ENCODE measurements around the gene PPP5C.
"Not testable (repeated sequence)": the region's sequence is repeated elsewhere in the genome, so short reads cannot be mapped to it uniquely, and the experiment has no call there.

The PPP5C gene

GRCh38 chr19:46411088-46411924 is 64.4 kb downstream of the PPP5C start:
- no peak for DNase-seq

GRCh38 chr19:46411925-46412649 is 65.2 kb downstream of the PPP5C start:
- no peak for DNase-seq

GRCh38 chr19:46412650-46413261 is 65.9 kb downstream of the PPP5C start:
- DNase-seq: no peak

- DNase-seq: no peak
These were observed 66.6 kb downstream of the PPP5C start, which contains the start of gene CCDC8 for GRCh38 chr19:46413262-46414031. Gene CCDC8 (minus strand): TSS chr19:46413564. CDS start chr19:46412810, 754 bp downstream.

GRCh38 chr19:46414899-46415298 is 68.0 kb downstream of the PPP5C start:
- not testable (repeated sequence) for DNase-seq

DNA sequence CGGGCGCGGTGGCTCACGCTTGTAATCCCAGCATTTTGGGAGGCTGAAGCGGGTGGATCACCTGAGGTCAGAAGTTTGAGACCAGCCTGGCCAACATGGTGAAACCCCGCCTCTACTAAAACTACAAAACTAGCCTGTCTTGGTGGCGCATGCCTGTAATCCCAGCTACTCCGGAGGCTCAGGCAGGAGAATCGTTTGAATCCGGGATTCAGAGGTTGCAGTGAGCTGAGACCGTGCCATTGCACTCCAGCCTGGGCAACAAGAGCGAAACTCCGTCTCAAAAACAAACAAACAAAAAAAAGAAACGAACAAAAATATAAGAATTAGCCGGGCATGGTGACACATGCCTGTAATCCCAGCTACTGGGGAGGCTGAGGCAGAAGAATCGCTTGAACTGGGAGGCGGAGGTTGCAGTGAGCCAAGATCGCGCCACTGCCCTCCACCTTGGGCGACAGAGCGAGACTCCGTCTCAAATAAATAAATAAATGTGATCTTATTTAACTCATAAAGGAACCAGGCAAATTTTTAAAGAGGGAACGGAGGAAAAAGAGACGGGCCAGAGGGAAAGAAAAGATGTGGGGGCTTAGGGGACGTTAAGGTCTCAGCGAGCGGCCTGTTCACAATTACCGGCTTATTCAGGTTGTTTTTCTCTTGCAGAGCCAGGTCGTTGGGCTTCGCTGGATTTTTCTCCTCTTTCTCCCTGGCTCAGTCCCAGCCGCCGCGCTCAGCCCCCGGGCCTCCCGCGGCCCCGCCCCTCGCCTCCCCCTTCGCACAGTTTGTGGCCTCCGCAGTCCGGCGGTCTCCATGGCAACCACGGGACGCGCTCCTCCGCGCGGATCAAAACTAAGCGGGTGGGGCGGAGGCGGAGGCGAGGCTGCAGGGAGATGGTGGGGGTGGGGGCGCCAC is 69.2 kb downstream of the PPP5C start:
- DNase-seq: not testable (repeated sequence)

- no peak for DNase-seq
These were observed 73.2 kb downstream of the PPP5C start for GRCh38 chr19:46420056-46420455.

- no peak for DNase-seq
These were observed 75.5 kb downstream of the PPP5C start for GRCh38 chr19:46422344-46422743.

GRCh38 chr19:46423188-46423587 is 76.3 kb downstream of the PPP5C start:
- DNase-seq: no peak

- no peak for DNase-seq
These were observed 79.2 kb downstream of the PPP5C start for GRCh38 chr19:46426035-46426505.

- no peak for DNase-seq
These were observed 79.7 kb downstream of the PPP5C start for GRCh38 chr19:46426506-46427162.

DNA sequence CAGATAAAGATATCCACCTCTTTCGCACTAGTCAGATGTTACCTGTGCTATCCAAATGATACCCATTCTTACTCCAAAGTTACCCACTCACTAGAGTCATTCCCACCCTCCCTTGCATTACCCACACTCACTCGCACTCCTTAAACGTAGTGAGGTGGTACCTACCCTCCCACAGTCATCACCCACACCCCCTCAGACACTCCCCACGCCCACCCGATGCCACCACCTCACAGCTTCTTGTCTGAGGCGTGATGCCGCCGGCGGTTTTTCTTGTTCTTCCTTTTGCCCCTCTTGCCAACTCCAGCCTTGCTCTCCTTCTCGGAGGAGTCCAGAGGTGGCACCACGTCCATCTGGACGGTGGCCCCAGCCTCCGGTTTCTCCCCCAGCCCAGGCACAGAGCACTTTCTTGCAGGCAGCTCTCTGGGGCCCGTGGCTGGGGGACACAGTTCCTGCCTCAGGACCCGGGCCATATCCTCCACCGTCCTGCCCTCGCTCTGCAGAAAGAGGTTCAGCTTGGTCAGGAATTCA is 80.7 kb downstream of the PPP5C start:
- no peak for DNase-seq

GRCh38 chr19:46428239-46429135 is 81.6 kb downstream of the PPP5C start, which contains the start of gene PNMA8C:
Gene PNMA8C (minus strand): TSS chr19:46428936. CDS start chr19:46428359, 577 bp downstream.
- peak in 1 of 2 experiments; percentile 9 for DNase-seq

DNA sequence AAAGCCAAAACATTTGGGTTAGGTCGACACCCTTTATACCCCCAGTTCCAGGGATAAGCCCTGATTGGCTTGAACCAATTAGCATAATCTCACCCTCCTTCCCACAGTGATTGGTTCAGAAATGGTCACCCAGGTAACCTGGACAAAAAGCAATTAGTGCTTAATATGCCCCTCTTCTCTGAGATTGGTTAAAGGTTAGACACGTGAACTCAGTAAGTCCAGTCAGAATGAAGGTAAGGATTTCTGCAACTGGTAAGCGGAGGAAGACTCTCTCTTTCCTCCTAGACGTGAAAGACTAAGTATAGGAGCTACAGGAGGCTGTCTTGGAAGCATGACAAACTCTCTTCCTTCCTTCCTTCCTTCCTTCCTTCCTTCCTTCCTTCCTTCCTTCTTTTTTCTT is 83.1 kb downstream of the PPP5C start:
- no peak for DNase-seq

DNA sequence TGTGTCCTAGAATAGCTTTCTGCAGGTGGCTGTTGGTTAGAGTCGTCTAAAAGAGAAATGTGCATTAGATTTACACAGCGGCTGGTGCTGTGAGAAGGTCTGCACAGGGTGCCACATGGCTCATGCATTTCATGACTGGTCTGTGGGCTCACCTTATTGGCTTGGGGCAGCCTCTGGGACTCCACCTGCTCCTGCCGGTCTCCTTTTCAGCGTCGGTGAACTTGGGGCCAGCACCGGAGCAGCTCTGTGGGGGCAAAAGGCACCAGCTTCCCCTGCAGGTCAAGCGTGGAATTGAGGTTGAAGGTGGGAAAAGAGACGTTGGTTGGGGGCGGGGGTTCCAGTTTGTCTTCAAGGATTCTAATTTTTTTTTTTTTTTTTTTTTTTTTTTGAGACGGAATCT is 84.9 kb downstream of the PPP5C start:
- no peak for DNase-seq

GRCh38 chr19:46433470-46433869 is 86.6 kb downstream of the PPP5C start:
- DNase-seq: not testable (repeated sequence)

DNA sequence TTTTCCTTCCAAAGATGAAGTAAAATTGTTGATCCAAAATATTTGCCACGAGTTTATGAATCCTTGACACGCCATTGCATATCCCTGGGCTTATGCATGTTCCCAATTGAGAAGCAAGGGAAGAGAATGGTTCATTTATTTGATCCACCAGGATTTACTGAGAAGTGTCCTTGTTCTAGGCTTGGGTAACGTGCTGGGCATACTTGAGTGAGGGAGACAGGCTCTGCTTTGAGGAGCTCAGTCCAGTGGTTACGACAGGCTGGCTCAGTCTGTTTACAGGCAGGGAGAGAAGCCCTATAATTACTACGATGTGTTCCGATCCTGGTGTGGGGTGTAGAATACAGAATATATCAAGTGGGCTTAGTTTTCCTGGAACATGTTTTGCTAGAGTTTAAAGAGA is 88.1 kb downstream of the PPP5C start:
- DNase-seq: no peak

DNA sequence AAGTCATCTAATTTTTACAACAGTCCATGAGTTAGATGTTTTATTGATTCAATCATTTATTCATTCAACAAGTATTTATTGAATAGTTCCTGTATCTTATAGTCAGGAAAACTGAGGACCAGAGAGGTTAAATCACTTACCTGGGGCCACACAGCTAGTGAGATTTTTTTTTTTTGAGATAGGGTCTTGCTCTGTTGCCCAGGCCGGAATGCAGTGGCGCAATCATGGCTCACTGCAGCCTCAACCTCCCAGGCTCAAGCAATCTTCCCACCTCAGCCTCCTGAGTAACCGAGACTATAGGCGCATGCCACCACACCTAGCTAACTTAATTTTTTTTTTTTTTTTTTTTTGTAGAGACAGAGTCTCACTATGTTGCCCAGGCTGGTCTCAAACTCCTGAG is 88.8 kb downstream of the PPP5C start:
- DNase-seq: not testable (repeated sequence)
